Activated T-helper 1 cell treated with anti-CD3 and anti-CD28 coated beads, Interleukin-2, amount 50 U/mL, for 16 hours (primary cell): ENCODE results near the gene DRAXIN.

Experiments used
- DNase-seq, 2 donors: peaks; one replicate each; pipeline ENCODE4 v3.0.0-alpha.2; 2020; ENCODE audit warnings: low read depth in 1 of 2, low spot score in 1 of 2

The DRAXIN gene

DNA sequence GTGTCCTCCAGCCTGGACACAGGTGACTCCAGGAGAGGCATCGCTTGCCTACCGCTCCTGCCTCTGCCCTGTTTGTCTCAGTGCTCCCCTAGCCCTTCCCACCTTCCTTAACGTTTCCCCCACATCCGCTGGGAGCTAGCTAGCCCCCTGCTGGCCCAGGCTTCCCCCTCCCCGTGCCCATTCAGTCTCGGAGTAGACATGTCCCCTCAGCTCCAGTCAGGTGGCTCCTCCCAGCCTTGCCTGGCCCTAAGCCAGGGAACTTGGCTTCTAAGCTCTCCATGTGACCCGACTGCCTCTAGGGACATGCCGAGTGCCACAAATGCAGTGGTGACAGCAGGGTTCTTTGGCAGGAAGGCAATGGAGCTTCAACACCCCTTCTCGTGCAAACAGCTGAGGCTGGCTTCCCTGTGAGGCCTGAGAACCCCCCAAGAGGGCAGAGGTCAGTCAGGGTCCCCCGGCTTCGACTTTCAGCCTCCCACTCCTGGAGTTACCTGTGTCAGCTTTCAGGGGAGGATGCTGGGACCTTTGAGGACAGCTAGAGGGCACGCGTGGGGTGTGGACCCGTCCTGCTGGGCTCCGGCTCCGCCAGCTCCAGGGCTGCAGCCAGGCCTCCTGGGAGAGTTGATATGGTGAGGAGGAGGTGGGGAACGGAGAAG, 16.2 kb downstream of the DRAXIN start:
- no peak for DNase-seq

DNA sequence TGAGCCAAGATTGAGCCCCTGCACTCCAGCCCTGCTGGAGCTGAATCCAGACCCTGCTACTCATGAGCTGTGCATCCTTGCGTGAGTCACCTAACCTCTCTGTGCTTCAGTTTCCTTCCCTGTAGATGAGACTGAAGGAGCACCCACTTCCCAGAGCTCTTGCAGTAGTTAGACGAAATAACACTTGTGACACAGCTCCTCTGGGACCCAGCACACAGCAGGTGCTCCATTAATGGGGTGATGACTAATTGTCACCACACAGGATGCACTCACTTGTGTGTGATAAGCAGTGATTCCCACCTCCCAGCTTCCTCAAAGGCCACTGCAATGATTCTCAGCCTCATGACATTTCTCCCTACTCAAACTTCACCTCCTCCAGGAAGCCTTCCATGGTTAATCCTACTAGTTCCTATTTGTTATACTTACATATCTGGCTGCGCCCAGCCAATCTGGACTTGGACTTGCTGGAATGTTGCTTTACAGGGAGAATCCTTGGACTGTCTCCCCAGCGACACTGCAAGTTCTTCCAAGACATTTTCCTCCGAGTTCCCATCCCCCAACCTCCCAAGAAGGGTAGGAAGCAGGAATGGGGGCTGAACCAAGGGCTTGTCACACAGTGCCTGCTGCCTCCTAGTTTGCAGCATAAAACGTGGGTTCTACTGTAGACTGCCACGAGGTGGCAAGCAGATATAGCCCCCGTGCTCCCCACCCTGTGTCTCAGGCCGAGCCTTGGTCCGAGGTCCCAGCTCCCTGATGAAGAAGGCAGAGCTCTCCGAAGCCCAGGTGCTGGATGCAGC, 17.2 kb downstream of the DRAXIN start:
- no peak for DNase-seq

DNA sequence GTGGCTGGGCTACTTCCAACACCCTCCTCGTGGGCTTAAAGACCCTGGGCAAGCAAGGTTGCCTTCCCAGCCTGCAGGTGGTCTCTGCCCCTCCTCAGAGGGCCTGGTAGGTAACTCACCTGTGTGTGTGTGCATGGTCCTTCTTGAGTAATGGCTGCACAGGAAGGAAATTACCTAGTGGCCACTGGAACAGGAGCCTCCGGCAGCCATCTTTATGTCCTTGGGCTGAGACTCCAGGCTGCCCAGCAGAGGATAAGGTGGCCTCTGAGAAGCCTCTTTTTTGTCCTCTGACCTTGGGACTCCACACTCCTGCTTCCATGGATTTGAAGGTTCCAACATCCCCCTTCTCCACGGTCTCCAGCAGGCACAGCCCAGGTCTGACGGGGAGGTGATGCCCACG, 20.0 kb downstream of the DRAXIN start:
- DNase-seq, result no peak

DNA sequence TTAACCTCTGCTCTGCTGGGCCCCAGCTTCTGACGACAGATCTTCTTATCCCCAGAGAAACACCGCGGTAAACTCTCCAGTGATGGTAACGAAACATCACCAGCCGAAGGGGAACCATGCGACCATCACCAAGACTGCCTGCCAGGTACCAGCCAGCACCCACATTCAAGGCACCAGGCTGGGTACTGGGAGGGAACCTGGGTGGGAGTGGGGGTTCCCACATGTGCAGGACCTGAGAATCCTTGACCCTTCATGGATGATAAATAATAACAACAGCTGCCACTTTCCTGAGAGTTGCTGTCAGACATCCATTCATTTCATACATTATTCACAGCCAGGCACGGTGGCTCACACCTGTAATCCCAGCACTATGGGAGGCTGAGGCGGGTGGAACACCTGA, 20.8 kb downstream of the DRAXIN start:
- no peak for DNase-seq

DNA sequence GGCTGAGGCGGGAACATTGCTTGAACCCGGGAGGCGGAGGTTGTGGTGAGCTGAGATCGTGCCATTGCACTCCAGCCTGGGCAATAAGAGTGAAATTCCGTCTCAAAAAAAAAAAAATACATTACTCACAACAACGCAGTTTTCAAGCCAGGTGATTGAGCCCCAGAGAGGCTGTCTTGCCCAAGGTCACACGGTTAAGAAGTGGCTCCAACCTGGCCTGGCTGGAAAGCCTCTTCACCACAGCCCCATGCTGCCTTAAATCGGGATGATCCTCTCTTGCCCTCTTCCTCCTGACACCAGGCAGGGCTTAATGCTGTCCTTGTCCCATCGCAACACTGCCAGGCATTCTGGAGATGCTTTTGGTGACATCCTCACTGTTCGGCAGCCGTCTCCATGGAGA, 21.6 kb downstream of the DRAXIN start:
- DNase-seq, result no peak

DNA sequence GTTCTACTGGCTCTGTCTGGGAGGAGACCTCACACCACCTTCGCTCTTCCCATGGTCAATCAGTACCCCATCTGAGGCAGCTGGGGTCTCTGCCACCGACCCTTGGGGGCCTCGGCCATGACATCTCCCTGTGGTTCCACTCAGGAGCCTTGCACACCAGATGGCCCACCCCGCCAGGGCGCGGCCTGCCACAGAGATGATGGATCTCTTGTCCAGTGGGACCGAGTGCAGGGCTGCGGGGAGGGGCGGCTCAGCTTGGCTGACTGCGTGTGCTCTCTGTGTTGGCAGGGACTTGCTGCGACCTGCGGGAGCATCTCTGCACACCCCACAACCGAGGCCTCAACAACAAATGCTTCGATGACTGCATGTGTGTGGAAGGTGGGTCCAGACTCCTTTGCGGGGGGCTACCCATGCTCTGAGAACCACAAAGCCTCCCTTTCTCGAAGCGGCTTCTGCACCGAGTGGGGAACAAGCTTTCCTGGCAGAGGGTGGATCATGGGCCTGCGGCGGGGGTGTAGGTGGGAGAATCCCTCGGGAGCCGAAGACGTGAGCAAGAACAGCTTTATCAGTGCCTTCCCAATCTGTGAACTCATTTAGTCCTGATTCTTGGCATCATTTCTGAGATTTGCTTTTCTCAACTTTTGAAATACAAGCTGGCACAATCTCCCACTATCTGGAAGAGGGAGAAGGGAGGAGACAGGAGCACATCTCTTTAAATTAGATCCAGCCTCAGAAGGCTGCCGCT, 23.5 kb downstream of the DRAXIN start:
- no peak for DNase-seq

DNA sequence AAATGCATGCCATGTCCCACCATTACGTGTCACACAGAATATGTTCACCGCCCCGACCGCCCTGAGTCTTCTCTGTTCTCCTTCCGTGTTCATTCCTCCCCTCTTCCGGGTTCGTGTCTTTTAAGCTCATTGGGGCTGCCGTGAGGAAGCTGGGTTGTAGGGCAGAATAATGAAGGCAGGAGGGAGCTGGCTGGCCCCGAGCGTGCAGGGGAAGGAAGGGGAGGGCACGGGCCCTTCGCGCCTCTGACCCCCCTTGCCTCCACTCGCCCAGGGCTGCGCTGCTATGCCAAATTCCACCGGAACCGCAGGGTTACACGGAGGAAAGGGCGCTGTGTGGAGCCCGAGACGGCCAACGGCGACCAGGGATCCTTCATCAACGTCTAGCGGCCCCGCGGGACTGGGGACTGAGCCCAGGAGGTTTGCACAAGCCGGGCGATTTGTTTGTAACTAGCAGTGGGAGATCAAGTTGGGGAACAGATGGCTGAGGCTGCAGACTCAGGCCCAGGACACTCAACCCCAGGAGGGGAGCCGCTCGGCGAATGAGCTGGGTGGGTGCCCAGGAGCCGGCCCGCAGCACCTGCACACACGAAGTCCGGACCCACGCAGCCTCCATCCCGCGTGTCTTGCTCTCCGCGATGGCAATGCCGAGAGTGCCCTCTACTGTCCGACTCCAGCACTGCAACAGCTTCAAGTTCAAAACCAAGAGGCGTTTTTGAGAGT, 28.0 kb downstream of the DRAXIN start:
- peak; percentile 72 to 92 for DNase-seq

DNA sequence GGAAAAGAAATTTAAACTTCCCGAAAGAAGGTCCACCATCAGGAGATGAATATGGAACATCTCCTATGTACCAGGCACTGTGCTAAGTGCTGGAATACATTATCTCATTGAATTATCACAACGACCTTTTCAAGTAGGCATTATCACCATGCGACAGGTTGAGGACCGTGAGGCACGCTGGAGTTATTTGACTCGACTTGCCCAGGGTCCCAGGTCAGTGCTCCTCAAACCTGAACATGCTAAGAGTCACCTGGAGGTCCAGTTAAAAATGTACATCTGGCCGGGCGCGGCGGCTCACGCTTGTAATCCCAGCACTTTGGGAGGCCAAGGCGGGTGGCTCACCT, 28.5 kb downstream of the DRAXIN start:
- DNase-seq, result no peak

DNA sequence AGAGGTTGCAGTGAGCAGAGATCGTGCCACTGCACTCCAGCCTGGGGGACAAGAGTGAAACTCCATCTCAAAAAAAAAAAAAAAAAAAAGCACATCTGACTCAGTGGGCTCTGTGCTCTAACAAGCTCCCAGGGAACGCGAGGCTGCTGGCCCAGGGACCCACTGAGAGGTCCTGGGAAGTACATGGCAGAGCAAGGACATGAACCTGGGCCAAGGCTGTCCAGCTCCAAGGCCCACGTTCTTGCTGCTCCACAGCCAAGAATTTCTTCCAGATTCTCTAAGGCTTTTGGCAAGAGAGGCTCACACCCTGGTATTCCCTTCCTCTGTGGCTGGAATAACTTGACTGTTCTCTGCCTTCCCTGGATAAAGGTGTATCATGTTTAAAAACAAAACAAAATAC, 29.0 kb downstream of the DRAXIN start:
- no peak for DNase-seq

DNA sequence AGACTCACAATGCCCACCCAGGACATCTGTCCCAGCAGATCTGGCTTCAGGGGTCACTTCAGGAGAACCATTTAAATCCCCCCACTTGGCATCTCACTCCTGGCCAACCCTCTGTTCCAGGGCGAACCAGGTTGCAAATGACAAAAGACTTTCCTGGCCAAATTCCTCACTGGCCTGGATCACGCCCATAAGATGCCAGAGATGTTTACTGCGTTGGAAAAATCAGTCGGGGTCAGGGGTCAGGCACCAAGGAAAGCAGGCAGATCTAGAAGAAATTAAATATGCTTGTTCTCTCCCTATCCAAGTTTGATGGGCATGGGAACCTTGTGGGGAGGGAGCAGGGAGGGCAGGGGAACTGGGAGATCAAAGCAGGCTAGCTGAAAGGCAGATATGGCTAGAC, 29.8 kb downstream of the DRAXIN start:
- no peak for DNase-seq

DNA sequence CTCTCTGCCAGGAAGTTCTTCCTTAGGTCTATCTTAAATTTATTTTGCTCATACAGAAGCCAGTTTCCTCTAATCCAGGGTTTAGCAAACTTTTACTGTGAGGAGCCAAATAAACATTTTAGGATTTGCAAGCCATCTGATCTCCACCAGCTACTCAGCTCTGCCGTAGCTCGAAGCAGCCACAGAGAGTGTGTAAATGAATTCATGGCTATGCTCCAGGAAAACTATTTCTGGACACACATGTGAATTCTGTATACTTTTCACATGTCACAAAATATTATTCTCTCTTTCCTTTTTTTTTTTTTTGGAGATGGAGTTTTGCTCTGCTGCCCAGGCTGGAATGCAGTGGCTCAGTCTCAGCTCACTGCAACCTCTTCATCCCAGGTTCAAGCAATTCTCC, 31.0 kb downstream of the DRAXIN start:
- no peak for DNase-seq

DNA sequence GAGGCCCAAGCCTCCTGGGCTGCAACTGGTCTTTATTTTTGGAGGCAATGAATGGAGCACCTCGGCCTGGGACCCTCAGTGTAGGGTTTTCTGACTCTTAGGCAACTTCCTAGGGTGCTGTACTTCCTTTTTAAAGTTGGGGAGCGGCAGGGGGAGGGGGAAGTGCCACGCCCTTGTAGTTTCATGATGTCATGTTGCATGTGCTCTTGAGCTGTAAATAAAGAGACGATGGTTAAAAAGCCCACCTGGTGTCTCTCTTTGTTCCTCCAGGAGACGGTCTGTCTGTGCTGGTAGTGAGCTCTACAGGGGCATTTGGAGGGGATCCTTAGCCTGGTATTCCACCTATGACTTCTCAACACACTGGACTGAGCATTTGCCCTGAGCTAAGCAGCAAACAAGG, 34.1 kb downstream of the DRAXIN start:
- no peak for DNase-seq

DNA sequence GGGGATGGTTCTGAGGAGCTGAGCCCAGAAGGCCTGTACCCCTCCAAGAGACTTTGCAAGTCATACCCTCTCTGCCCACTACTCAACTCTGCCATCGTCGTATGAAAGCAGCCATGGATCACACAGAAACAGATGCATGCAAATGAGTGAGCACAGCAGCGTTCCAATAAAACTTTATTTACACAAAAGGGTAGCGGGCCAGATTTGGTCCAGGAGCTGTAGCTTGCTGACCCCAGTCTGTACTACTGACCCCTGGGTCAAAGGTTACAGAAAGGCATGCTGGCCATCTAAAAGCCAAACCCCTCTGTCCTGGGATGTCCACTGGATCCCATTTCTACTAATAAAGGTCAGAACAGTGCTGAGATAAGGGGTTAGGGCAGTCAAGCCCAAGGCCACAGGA, 35.6 kb downstream of the DRAXIN start:
- no peak for DNase-seq

DNA sequence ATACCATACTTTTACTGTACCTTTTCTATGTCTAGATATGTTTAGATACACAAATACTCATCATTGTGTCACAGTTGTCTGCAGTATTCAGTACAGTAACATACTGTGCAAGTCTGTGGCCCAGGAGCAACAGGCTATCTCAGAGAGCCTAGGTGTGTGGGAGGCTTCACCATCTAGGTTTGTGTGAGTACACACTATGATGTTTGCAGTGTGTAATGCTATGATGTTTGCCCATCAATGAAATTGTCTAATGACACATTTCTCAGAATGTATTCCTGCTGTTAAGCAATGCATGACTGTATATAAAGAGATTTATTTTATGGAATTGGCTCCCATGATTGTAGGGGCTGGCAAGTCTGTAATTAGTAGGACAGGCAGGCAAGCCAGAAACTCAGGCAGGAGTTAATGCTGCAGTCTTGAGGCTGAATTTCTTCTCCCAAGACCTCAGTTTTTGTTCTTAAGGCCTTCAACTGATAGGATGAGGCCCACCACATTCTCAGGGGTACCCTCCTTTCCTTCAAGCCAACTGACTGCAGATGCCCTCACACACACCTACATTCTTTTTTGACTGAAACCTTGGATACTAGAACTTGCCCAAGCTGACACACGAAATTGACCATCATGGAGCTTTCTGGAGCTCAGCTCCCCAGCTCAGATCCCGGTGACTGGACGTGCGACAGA, 36.8 kb downstream of the DRAXIN start:
- no peak for DNase-seq

DNA sequence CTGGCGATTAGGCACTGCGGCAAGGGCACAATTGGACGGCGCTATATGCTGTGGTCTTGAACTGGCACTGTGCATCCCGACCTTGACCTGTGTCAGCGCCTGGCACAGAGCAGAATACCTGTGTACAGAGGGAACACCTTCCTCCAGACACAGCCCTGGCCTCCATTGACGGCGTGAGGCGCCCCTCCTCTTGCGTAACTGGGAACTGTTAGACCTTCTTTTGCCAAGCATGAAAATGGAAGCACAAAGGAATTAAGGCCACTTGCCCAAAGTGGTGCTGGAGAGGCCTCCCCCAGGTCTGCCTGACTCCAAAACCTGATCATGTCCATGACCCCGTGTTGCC, 37.6 kb downstream of the DRAXIN start:
- no peak for DNase-seq

DNA sequence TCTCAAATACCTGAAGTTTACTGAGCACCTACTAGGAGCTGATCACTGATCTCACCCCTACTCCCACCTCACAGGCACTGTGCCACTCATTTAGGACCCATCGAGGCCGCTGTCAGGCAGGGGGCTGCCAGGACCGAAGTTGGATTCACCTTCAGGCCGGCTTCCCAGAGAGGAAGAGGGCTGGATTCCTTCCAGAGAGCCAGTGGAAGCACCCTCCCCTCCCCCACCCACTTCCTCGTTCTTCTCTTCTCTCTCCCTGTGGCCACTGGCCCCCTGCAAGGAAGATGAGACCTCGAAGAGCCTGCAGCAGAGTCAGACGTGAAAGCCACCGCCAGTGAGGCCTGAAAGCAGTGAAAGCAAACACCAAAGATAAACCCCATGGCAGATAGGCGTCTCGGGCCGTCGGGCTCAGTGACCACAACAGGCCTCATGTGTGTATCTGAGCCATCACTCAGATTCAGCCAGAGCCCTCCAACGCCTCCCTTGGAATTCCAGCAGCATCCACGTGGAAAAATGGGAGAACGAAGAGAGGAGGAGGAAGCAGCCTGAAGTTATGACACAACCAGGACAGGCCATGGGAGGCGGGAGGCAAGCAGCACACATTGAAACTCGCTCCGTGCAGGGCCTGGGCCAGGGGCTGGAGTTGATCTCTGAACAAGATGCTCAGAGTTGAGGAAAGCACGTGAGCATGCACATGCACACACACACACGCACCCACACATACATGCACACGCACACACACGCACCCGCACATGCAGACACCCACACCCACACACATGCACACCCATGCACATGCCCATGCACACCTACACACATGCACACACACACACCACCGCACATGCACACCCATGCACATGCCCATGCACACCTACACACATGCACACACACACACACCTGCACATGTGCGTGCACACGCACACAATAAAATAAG, 38.3 kb downstream of the DRAXIN start:
- DNase-seq, result no peak

DNA sequence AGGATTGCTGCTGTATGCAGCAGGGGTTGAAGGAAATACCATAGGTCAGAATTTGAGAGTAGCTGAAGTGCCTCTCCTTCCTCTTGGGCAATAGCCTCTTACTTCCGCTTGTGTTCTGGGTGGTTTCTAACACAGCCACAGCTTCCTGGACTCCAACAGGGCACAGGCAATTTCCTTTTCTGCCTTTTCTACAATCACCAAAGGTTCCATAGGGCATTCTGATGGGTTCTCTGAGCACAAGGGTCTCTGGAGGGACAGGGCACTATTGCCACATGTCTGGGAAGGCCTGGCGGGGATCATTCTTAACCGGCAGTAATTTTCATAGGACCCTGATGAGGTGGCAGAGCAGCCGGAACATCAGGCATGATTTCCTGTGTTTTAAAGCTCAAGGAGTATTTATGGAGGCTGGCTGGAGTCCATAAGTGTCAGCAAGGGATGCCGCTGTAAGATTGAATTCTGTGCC, 39.0 kb downstream of the DRAXIN start:
- DNase-seq, result no peak

DNA sequence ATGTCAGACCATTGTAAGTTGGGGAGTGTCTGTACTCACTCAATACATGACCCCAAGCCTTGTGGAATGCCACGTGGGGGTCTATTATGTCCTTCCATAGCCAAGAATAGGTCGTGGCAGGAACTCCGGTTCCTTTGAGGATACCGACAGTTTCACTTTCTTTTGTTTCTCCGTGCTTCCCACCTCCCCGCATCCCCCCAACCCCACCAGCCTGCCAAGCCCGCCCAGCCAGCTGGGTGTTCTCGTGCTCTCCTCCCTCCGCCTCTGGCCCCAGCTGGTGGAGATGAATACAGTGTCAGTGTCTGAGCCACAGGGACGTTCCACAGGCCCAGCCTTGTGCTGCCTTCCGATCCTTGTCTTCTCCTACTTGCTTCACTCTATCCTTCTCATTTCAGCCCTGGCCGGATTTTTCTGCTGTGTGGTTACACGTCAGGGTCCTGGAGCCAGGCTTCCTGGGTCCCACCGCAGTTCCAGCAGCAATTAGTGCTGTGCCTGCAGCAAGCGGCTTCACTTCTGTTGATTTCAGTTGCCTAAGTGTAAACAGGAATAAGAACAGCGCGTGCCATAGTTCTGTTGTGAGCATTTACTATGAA, 40.3 kb downstream of the DRAXIN start:
- DNase-seq, result no peak

DNA sequence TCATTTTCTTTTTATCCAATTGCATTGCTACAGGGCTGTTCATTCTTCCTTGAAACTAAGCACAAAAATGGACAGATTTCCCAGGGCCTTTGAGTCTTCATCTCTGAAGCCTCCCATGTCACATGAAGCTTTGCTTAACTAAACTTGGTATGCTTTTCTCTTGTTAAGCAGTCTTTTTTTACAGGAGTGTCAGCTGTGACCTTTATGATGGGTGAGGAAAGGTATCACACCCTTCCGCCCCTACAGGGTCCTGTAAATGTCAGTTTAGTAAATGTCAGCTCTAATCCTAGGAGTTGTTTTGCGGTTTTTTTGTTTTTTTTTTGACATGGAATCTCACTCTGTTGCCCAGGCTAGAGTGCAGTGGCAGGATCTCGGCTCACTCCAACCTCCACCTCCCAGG, 41.8 kb downstream of the DRAXIN start:
- no peak for DNase-seq

DNA sequence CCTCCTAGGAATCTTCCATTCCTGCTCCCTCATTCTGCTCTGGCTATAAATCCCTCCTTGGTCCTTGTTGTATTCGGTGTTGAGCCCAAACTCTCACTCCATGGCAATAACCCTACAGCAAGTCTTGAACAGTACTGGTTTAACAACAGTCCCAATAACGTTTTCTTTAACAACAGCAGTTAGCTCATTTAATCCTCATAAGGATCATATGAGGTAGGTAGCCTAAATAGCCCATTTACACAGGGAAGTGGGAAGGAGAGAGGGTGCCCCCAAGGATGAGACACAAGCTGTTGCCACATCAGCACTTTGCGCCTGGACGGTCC, 44.0 kb downstream of the DRAXIN start:
- no peak for DNase-seq
